ENCODE measurements around the gene TBX3.
"Not testable (repeated sequence)": the region's sequence is repeated elsewhere in the genome, so short reads cannot be mapped to it uniquely, and the experiment has no call there.

The TBX3 gene

GRCh38 chr12:114684098-114684869, at the start of gene TBX3:
TSS of gene TBX3 (minus strand) at chr12:114684175. CDS start at chr12:114683200, 975 bp downstream.
- peak; percentile 99 for DNase-seq (ENCODE audit: low read depth)

GRCh38 chr12:114732426-114733030, 48.6 kb upstream of the TBX3 start:
- no peak for DNase-seq (ENCODE audit: low read depth)

- DNase-seq (ENCODE audit: low read depth), result peak; percentile 82
Measured at GRCh38 chr12:114729731-114730130, 45.8 kb upstream of the TBX3 start.

GRCh38 chr12:114726092-114726710, 42.2 kb upstream of the TBX3 start:
- DNase-seq (ENCODE audit: low read depth), result no peak

- not testable (repeated sequence) for DNase-seq (ENCODE audit: low read depth)
Measured at GRCh38 chr12:114722176-114722575, 38.2 kb upstream of the TBX3 start.

- DNase-seq (ENCODE audit: low read depth), result no peak
Measured at GRCh38 chr12:114721266-114721665, 37.3 kb upstream of the TBX3 start.

GRCh38 chr12:114713466-114714215, 29.7 kb upstream of the TBX3 start:
- DNase-seq (ENCODE audit: low read depth), result no peak

GRCh38 chr12:114711689-114712152, 27.7 kb upstream of the TBX3 start:
- no peak for DNase-seq (ENCODE audit: low read depth)

GRCh38 chr12:114710151-114710550, 26.2 kb upstream of the TBX3 start:
- no peak for DNase-seq (ENCODE audit: low read depth)

GRCh38 chr12:114709112-114709511, 25.1 kb upstream of the TBX3 start:
- DNase-seq (ENCODE audit: low read depth), result no peak

- DNase-seq (ENCODE audit: low read depth), result not testable (repeated sequence)
Measured at GRCh38 chr12:114708598-114708997, 24.6 kb upstream of the TBX3 start.

GRCh38 chr12:114704096-114704495, 20.1 kb upstream of the TBX3 start:
- no peak for DNase-seq (ENCODE audit: low read depth)

GRCh38 chr12:114703060-114703493, 19.1 kb upstream of the TBX3 start:
- no peak for DNase-seq (ENCODE audit: low read depth)

GRCh38 chr12:114702462-114702861, 18.5 kb upstream of the TBX3 start:
- DNase-seq (ENCODE audit: low read depth), result no peak

- no peak for DNase-seq (ENCODE audit: low read depth)
Measured at GRCh38 chr12:114701553-114701952, 17.6 kb upstream of the TBX3 start.

GRCh38 chr12:114701104-114701414, 17.1 kb upstream of the TBX3 start:
- peak; percentile 34 for DNase-seq (ENCODE audit: low read depth)

- no peak for DNase-seq (ENCODE audit: low read depth)
Measured at GRCh38 chr12:114700392-114701103, 16.6 kb upstream of the TBX3 start.

- no peak for DNase-seq (ENCODE audit: low read depth)
Measured at GRCh38 chr12:114698566-114699163, 14.7 kb upstream of the TBX3 start.

GRCh38 chr12:114697741-114698565, 14.0 kb upstream of the TBX3 start:
- DNase-seq (ENCODE audit: low read depth), result peak; percentile 32

- DNase-seq (ENCODE audit: low read depth), result no peak
Measured at GRCh38 chr12:114697243-114697716, 13.3 kb upstream of the TBX3 start.
